HEK293 (cell line): Measurements from ENCODE around the gene OSBPL1A.

Experiments used
- CTCF ChIA-PET: fragments of 350-600 bp; formaldehyde crosslinking; extraction: SDS; loops from one replicate; lab custom pipeline; 2021; ENCODE audit warnings: antibody characterized with exemption; lab: Yijun Ruan, JAX
- POLR2A ChIA-PET: fragments of 300-600 bp; formaldehyde crosslinking; extraction: SDS; loops from one replicate; lab custom pipeline; 2020; ENCODE audit warnings: antibody characterized with exemption, inconsistent platforms; lab: Yijun Ruan, JAX
- H3K27ac ChIP-seq: fragments of 200-500 bp; sonication (Bioruptor generic); 2 replicates; pipeline ENCODE4 v1.5.1; 2014; ENCODE audit warnings: low read depth, low read length, control low read depth, inconsistent platforms; ENCODE audit errors: extremely low read depth
- H3K36me3 ChIP-seq, 2 experiments: fragments of 200-500 bp in 1 of 2; sonication (Bioruptor generic) in 1 of 2; 1 replicate in 1 of 2; 2 replicates in 1 of 2; pipeline ENCODE4 v1.5.1; 2014 to 2017; ENCODE audit warnings: inconsistent platforms in 2 of 2, low read length in 2 of 2; ENCODE audit not compliant: control insufficient read depth in 2 of 2, insufficient read depth in 1 of 2
- H3K4me1 ChIP-seq: fragments of 200-500 bp; sonication (Bioruptor generic); 2 replicates; pipeline ENCODE4 v1.5.1; 2014; ENCODE audit warnings: mild to moderate bottlenecking, low read length, inconsistent platforms; ENCODE audit not compliant: control insufficient read depth, insufficient read depth
- H3K4me3 ChIP-seq: 2 replicates; pipeline ENCODE4 v1.5.1; 2011; ENCODE audit warnings: low read depth, mild to moderate bottlenecking, control low read depth, low read length, moderate library complexity
- H3K9me3 ChIP-seq: fragments of 200-500 bp; sonication (Bioruptor generic); 2 replicates; pipeline ENCODE4 v1.5.1; 2014; ENCODE audit warnings: low read depth, low read length, inconsistent platforms; ENCODE audit not compliant: control insufficient read depth, insufficient read depth
- CTCF ChIP-seq: fragments of 450-650 bp; formaldehyde crosslinking; IDR thresholded peaks from 2 replicates; pipeline ENCODE4 v1.5.1; 2016; ENCODE audit warnings: missing biosample characterization, missing genetic modification characterization
- GFI1B ChIP-seq: fragments of 450-650 bp; formaldehyde crosslinking; IDR thresholded peaks from 2 replicates; pipeline ENCODE4 v1.5.1; 2016; ENCODE audit warnings: missing biosample characterization, missing genetic modification characterization
- GLIS2 ChIP-seq: fragments of 450-650 bp; formaldehyde crosslinking; IDR thresholded peaks from 2 replicates; pipeline ENCODE4 v1.5.1; 2016; ENCODE audit warnings: missing biosample characterization, missing genetic modification characterization
- KLF17 ChIP-seq: fragments of 450-650 bp; formaldehyde crosslinking; IDR thresholded peaks from 2 replicates; pipeline ENCODE4 v1.5.1; 2016; ENCODE audit warnings: missing biosample characterization, missing genetic modification characterization
- SCRT1 ChIP-seq: fragments of 450-650 bp; formaldehyde crosslinking; IDR thresholded peaks from 2 replicates; pipeline ENCODE4 v1.5.1; 2016; ENCODE audit warnings: missing biosample characterization, missing genetic modification characterization, borderline replicate concordance
- SCRT2 ChIP-seq: fragments of 450-650 bp; formaldehyde crosslinking; IDR thresholded peaks from 2 replicates; pipeline ENCODE4 v1.5.1; 2016; ENCODE audit warnings: missing biosample characterization, missing genetic modification characterization
- TSHZ1 ChIP-seq: fragments of 450-650 bp; formaldehyde crosslinking; IDR thresholded peaks from 2 replicates; pipeline ENCODE4 v1.5.1; 2016; ENCODE audit warnings: missing biosample characterization, missing genetic modification characterization, borderline replicate concordance
- ZBTB11 ChIP-seq: fragments of 450-650 bp; formaldehyde crosslinking; conservative IDR thresholded peaks from 2 replicates; pipeline ENCODE4 v1.5.1; 2016; ENCODE audit warnings: low read depth, missing biosample characterization, missing genetic modification characterization
- ZNF248 ChIP-seq: fragments of 450-650 bp; formaldehyde crosslinking; IDR thresholded peaks from 2 replicates; pipeline ENCODE4 v1.5.1; 2017; ENCODE audit warnings: missing biosample characterization, missing genetic modification characterization
- ZNF274 ChIP-seq, 2 experiments: fragments of 200-500 bp in 1 of 2; fragments of 450-650 bp in 1 of 2; sonication (Bioruptor generic) in 1 of 2; formaldehyde crosslinking in 1 of 2; IDR thresholded peaks; 2 replicates each; pipeline versions ENCODE4 v1.5.1 to v1.6.1; 2014 to 2016; ENCODE audit warnings: borderline replicate concordance in 1 of 2, inconsistent platforms in 1 of 2, low read length in 1 of 2, missing biosample characterization in 1 of 2, missing genetic modification characterization in 1 of 2
- ZNF548 ChIP-seq: fragments of 450-650 bp; formaldehyde crosslinking; IDR thresholded peaks from 2 replicates; pipeline ENCODE4 v1.5.1; 2016; ENCODE audit warnings: missing biosample characterization, missing genetic modification characterization
- ZNF654 ChIP-seq: fragments of 450-650 bp; formaldehyde crosslinking; IDR thresholded peaks from 2 replicates; pipeline ENCODE4 v1.5.1; 2016; ENCODE audit warnings: low read depth, missing biosample characterization, missing genetic modification characterization
- ZSCAN16 ChIP-seq: fragments of 450-650 bp; formaldehyde crosslinking; IDR thresholded peaks from 2 replicates; pipeline ENCODE4 v1.5.1; 2016; ENCODE audit warnings: missing biosample characterization, missing genetic modification characterization

The OSBPL1A gene

GRCh38 chr18:24429188-24429587 is 31.6 kb upstream of the OSBPL1A start:
- H3K4me3 ChIP-seq = no peak overlapping the region

GRCh38 chr18:24428709-24429108 is 31.1 kb upstream of the OSBPL1A start:
- POLR2A ChIA-PET = interaction anchor here (1.1 kb wide), 1 partner anchor 31 kb away, joined by 7 read pairs; the partner anchor contains the start of gene OSBPL1A

More at GRCh38 chr18:24429188-24429587, 31.6 kb upstream of the OSBPL1A start:
- ChIA-PET POLR2A (interaction anchor here (1.1 kb wide), 1 partner anchor 31 kb away, joined by 7 read pairs; the partner anchor contains the start of gene OSBPL1A), CTCF (interaction anchor here (0.6 to 1.9 kb wide), 8 partner anchors 7 to 60 kb away, joined by 3 to 8 read pairs (median 4); no protein-coding TSS in a partner anchor)
- TF ChIP-seq ZSCAN16 (no peak), ZNF248 (tag by site-specific recombination) (no peak), KLF17 (tag by site-specific recombination) (no peak), SCRT1 (tag by site-specific recombination) (peak; percentile 67), ZNF654 (tag by site-specific recombination) (no peak), ZNF274 (IDR thresholded peaks at IDR 0.05; ENCODE audit: low read length) (no peak), ZNF274 (tag by site-specific recombination; IDR thresholded peaks at IDR 0.05; ENCODE audit: borderline replicate concordance) (no peak), TSHZ1 (tag by site-specific recombination) (no peak), SCRT2 (tag by site-specific recombination) (peak; percentile 83)
- Histone ChIP-seq H3K27ac (no peak overlapping the region), H3K4me1 (no peaks in the 10 kb centered on the region), H3K9me3 (no peaks in the 10 kb centered on the region), H3K36me3 (peaks cover 22 to 28% of the 10 kb centered on the region in 2 experiments)

GRCh38 chr18:24427484-24427883 is 29.9 kb upstream of the OSBPL1A start:
- H3K27ac ChIP-seq = no peak overlapping the region; the same call in 1 of the 2 replicates
- H3K4me1 ChIP-seq = no peaks in the 10 kb centered on the region
- ChIA-PET POLR2A (interaction anchor here (0.6 to 1.9 kb wide), 6 partner anchors 9 to 289 kb away, joined by 3 to 16 read pairs (median 7); partner anchors contain the start of genes CABYR and OSBPL1A), CTCF (interaction anchor here (0.6 kb wide), 1 partner anchor 63 kb away, joined by 3 read pairs; no protein-coding TSS in a partner anchor)
- H3K36me3 ChIP-seq = peaks cover 16 to 21% of the 10 kb centered on the region in 2 experiments
- H3K4me3 ChIP-seq = peak overlapping the region; percentile 82
- H3K9me3 ChIP-seq = no peaks in the 10 kb centered on the region
- TF ChIP-seq GLIS2 (tag by site-specific recombination) (peak; percentile 33), ZNF548 (tag by site-specific recombination) (no peak), ZBTB11 (no peak)

More at GRCh38 chr18:24428709-24429108, 31.1 kb upstream of the OSBPL1A start:
- TF ChIP-seq GFI1B (tag by site-specific recombination) (no peak), CTCF (tag by site-specific recombination) (no peak)
- Histone ChIP-seq H3K9me3 (no peaks in the 10 kb centered on the region), H3K4me3 (no peak overlapping the region), H3K4me1 (no peaks in the 10 kb centered on the region), H3K36me3 (peaks cover 17 to 26% of the 10 kb centered on the region in 2 experiments), H3K27ac (no peak overlapping the region)
- CTCF ChIA-PET = interaction anchor here (0.6 to 1.9 kb wide), 11 partner anchors 8 to 295 kb away, joined by 3 to 8 read pairs (median 4); no protein-coding TSS in a partner anchor
